H1 (cell line): ENCODE measurements around the gene RIPK4. TPM values are rescaled to one million over a fixed set of nuclear protein-coding genes. Genes with fewer than 3 reads are reported as not detected.

Source experiments
- CBX5 ChIP-seq: fragments of 300-800, 300-1000 bp; sonication (generic); IDR thresholded peaks from 2 replicates; pipeline ENCODE4 v1.7.1; 2016; ENCODE audit warnings: antibody characterized with exemption, low read length, low read depth
- CHD1 ChIP-seq: IDR thresholded peaks from 2 replicates; pipeline ENCODE4 v1.6.1; 2012; ENCODE audit warnings: low read depth, low read length, improper control_type of control experiment
- E2F6 ChIP-seq: IDR thresholded peaks from 2 replicates; pipeline ENCODE4 v1.6.1; 2012; ENCODE audit warnings: inconsistent platforms
- EGR1 ChIP-seq: IDR thresholded peaks from 2 replicates; pipeline ENCODE4 v1.6.1; 2011; ENCODE audit warnings: low read depth, low read length, borderline replicate concordance
- GABPA ChIP-seq: IDR thresholded peaks from 2 replicates; pipeline ENCODE4 v1.6.1; 2011; ENCODE audit warnings: mild to moderate bottlenecking, low read length, moderate library complexity, borderline replicate concordance; ENCODE audit not compliant: insufficient read depth
- JUND ChIP-seq: IDR thresholded peaks from 2 replicates; pipeline ENCODE4 v1.6.1; 2011; ENCODE audit warnings: mild to moderate bottlenecking, improper control_type of control experiment, low read length
- KDM1A ChIP-seq: fragments of 200-600, 300-600 bp; sonication (generic); IDR thresholded peaks from 2 replicates; pipeline ENCODE4 v1.7.1; 2016; ENCODE audit warnings: mild to moderate bottlenecking, low read length, borderline replicate concordance
- KDM5A ChIP-seq: fragments of 200-600 bp; IDR thresholded peaks from 2 replicates; pipeline ENCODE4 v1.7.1; 2012; ENCODE audit warnings: mild to moderate bottlenecking, low read length, inconsistent platforms, mixed read lengths
- MAX ChIP-seq: IDR thresholded peaks from 2 replicates; pipeline ENCODE4 v1.6.1; 2012; ENCODE audit warnings: inconsistent platforms
- NRF1 ChIP-seq: IDR thresholded peaks from 2 replicates; pipeline ENCODE4 v1.6.1; 2011; ENCODE audit warnings: mild to moderate bottlenecking, low read depth, low read length, improper control_type of control experiment
- RAD21 ChIP-seq, 2 experiments: IDR thresholded peaks in 1 of 2; conservative IDR thresholded peaks in 1 of 2; 2 replicates each; pipeline ENCODE4 v1.6.1; 2011; ENCODE audit warnings: low read depth in 2 of 2, low read length in 2 of 2, improper control_type of control experiment in 1 of 2, inconsistent platforms in 1 of 2, mild to moderate bottlenecking in 1 of 2, moderate library complexity in 1 of 2
- SIN3A ChIP-seq, 2 experiments: IDR thresholded peaks in 1 of 2; conservative IDR thresholded peaks in 1 of 2; 2 replicates each; pipeline ENCODE4 v1.6.1; 2011 to 2012; ENCODE audit warnings: low read length in 2 of 2, improper control_type of control experiment in 1 of 2, low read depth in 1 of 2, mild to moderate bottlenecking in 1 of 2
- SP1 ChIP-seq: IDR thresholded peaks from 2 replicates; pipeline ENCODE4 v1.6.1; 2011; ENCODE audit warnings: low read depth, low read length
- SP4 ChIP-seq: IDR thresholded peaks from 2 replicates; pipeline ENCODE4 v1.6.1; 2012; ENCODE audit warnings: low read length, inconsistent platforms
- SRF ChIP-seq: IDR thresholded peaks from 2 replicates; pipeline ENCODE4 v1.6.1; 2011; ENCODE audit warnings: mild to moderate bottlenecking, low read depth, low read length, moderate library complexity
- TAF1 ChIP-seq: IDR thresholded peaks from 2 replicates; pipeline ENCODE4 v1.6.1; 2011; ENCODE audit warnings: mild to moderate bottlenecking, low read depth, low read length
- TAF7 ChIP-seq: optimal IDR thresholded peaks from 2 replicates; pipeline ENCODE3; 2011; ENCODE audit warnings: low read depth, mild to moderate bottlenecking, inconsistent platforms, low read length, moderate library complexity, borderline replicate concordance
- TBP ChIP-seq: IDR thresholded peaks from 2 replicates; pipeline ENCODE4 v1.6.1; 2011; ENCODE audit warnings: low read depth, low read length, improper control_type of control experiment
- YY1 ChIP-seq: IDR thresholded peaks from 2 replicates; pipeline ENCODE4 v1.6.1; 2011; ENCODE audit warnings: low read depth, mild to moderate bottlenecking, low read length
- polyA plus RNA-seq, 7 experiments: library from polyadenylated mRNA; depleted of rRNA in 3 of 7; stranded (reverse) in 5 of 7; unstranded in 2 of 7; fragments of >200 nt in 5 of 7; fragments of 200-250 nt in 2 of 7; gene quantifications; 1 replicate in 5 of 7; 2 replicates in 1 of 7; 4 replicates in 1 of 7; pipeline versions ENCODE4 v1.2.1 to v1.2.3, GENCODE V29; 2011 to 2013; ENCODE audit warnings: missing spikeins in 2 of 7, mixed read lengths in 2 of 7
- total RNA-seq: library from RNA; stranded (reverse); fragmentation: NEBNext Ultra II Directional; extraction: Animal tissue kit (Norgen Biotek cat#: 25700); gene quantifications from 2 replicates; pipeline ENCODE4 v1.2.1, GENCODE V29; 2021
- TF ChIP-seq, protein P1 (sequence below): IDR thresholded peaks from 2 replicates; pipeline ENCODE4 v1.6.1; 2011; ENCODE audit warnings: low read length, improper control_type of control experiment

Gene RIPK4
- total and polyA plus RNA-seq, 2 of the 8 experiments (the other 6 are each of a cell fraction or from before 2014, with no cell fraction given): 2.7 to 5.6 TPM

DNA sequence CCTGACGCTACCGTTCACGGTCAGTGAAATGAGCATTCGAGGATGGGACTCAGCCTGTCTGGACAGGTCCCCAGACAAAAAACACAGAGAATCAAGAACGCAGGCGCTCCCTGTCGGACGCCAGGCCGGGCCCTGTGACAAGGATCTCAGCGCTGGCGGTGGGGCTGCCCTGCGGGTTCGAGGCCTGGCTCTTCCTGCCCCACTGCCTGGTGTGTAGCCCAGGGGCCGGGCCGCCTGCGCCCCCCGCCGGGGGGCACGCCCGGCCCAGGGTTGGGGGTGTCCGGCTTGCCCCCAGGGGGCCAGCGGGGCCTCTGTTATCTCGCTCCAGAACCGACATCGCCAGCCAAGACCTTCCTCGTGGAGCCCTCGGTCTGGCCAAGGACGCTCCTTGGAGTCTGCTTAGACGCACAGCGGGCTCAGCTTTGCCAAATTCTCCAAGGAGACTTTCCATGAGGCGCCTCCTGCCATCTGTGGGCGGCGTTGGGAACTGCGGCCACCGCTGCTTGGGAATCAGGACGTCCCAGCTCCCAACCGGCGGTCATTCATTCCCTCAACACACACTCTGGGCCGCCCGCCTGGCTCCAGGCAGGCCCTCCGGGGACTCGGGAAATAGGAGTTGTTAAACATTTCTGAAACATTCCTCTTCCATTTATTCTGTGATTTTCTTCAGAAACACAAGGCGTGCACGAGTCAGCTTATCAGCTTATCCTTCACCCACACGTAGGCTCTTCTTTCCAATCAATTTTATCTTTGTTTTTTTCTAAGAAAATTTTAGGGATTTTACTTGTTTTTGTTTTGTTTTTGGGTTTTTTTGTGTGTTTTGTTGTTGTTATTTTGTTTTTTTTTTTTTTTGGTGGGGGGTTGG lies 11.3 kb upstream of the RIPK4 start (continued):
- TF ChIP-seq SIN3A (conservative IDR thresholded peaks at IDR 0.05 in 1 of 2, IDR thresholded peaks at IDR 0.05 in 1 of 2; ENCODE audit: low read depth in 1 of 2, low read length in 2 of 2) (no peak), GABPA (no peak; the same call in 1 of the 2 replicates), TAF7 (peak; percentile 17), RAD21 (IDR thresholded peaks at IDR 0.05 in 1 of 2, conservative IDR thresholded peaks at IDR 0.05 in 1 of 2; ENCODE audit: low read depth in 2 of 2, low read length in 2 of 2) (peak; percentile 85 to 91), TBP (no peak; the same call in 1 of the 2 replicates), YY1 (0 out of 2 replicates have a peak, but pooled peaks have one; percentile 14), SP1 (no peak), KDM5A (no peak), KDM1A (no peak; the same call in 1 of the 2 replicates), NRF1 (no peak), SRF (no peak), SP4 (no peak), E2F6 (peak; percentile 52; the same call in 1 of the 2 replicates), EGR1 (no peak), CHD1 (no peak), MAX (peak; percentile 75), CBX5 (no peak), TAF1 (0 out of 2 replicates have a peak, but pooled peaks have one; percentile 34), JUND (no peak)
- TF ChIP-seq, protein P1, sequence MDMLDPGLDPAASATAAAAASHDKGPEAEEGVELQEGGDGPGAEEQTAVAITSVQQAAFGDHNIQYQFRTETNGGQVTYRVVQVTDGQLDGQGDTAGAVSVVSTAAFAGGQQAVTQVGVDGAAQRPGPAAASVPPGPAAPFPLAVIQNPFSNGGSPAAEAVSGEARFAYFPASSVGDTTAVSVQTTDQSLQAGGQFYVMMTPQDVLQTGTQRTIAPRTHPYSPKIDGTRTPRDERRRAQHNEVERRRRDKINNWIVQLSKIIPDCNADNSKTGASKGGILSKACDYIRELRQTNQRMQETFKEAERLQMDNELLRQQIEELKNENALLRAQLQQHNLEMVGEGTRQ: no peak
